CD14-positive monocyte (primary cell): Measurements from ENCODE around the gene KIFC3. TPM values are rescaled to one million over a fixed set of nuclear protein-coding genes. Genes with fewer than 3 reads are reported as not detected.

Experiments
- DNase-seq, 3 donors: peaks; one replicate each; pipeline ENCODE4 v3.0.0-alpha.2; 2011 to 2022
- H2AFZ ChIP-seq: 2 replicates; pipeline ENCODE4 v1.6.0; 2012; ENCODE audit warnings: mild to moderate bottlenecking, low read depth, low read length, inconsistent platforms; ENCODE audit not compliant: insufficient read depth, poor library complexity, severe bottlenecking
- H3K27ac ChIP-seq, 2 donors: 1 replicate in 1 of 2; 2 replicates in 1 of 2; pipeline ENCODE4 v1.5.1; 2012 to 2013; ENCODE audit warnings: low read length in 2 of 2, control low read depth in 1 of 2, inconsistent platforms in 1 of 2, low read depth in 1 of 2, mild to moderate bottlenecking in 1 of 2
- H3K27me3 ChIP-seq, 2 donors: one replicate each; pipeline versions ENCODE4 v1.6.0 to v1.6.1; 2011 to 2013; ENCODE audit warnings: low read length in 2 of 2; ENCODE audit not compliant: control insufficient read depth in 2 of 2, insufficient read depth in 2 of 2
- H3K36me3 ChIP-seq, 2 donors: replicated peaks in 1 of 2; 1 replicate in 1 of 2; 2 replicates in 1 of 2; pipeline versions ENCODE4 v1.5.1 to v1.6.1; 2012 to 2013; ENCODE audit warnings: low read length in 2 of 2, control low read depth in 1 of 2, inconsistent platforms in 1 of 2, mild to moderate bottlenecking in 1 of 2; ENCODE audit not compliant: insufficient read depth in 2 of 2, control insufficient read depth in 1 of 2
- H3K4me1 ChIP-seq, 2 donors: 1 replicate in 1 of 2; 2 replicates in 1 of 2; pipeline versions ENCODE4 v1.5.1 to v1.6.1; 2012 to 2013; ENCODE audit warnings: low read length in 2 of 2, control low read depth in 1 of 2, inconsistent platforms in 1 of 2, mild to moderate bottlenecking in 1 of 2, moderate library complexity in 1 of 2; ENCODE audit not compliant: insufficient read depth in 2 of 2, control insufficient read depth in 1 of 2
- H3K4me2 ChIP-seq: replicated peaks from 2 replicates; pipeline ENCODE3; 2012; ENCODE audit warnings: low read length, moderate library complexity, mild to moderate bottlenecking; ENCODE audit not compliant: poor library complexity, severe bottlenecking; ENCODE audit errors: extremely low read depth
- H3K4me3 ChIP-seq, 3 experiments: fragments of 200-600 bp in 1 of 3; sonication (generic) in 1 of 3; replicated peaks in 1 of 3; 1 replicate in 2 of 3; 2 replicates in 1 of 3; pipeline ENCODE4 v1.5.1; 2011 to 2013; ENCODE audit warnings: low read length in 3 of 3, mild to moderate bottlenecking in 3 of 3, control low read depth in 2 of 3, low read depth in 2 of 3, inconsistent platforms in 1 of 3, moderate library complexity in 1 of 3
- H3K79me2 ChIP-seq: 2 replicates; pipeline ENCODE4 v1.6.0; 2012; ENCODE audit warnings: mild to moderate bottlenecking, control low read depth, inconsistent platforms, low read length, moderate library complexity; ENCODE audit not compliant: insufficient read depth
- H3K9ac ChIP-seq: 2 replicates; pipeline ENCODE4 v1.6.0; 2017; ENCODE audit warnings: low read length, mild to moderate bottlenecking; ENCODE audit not compliant: insufficient read depth, poor library complexity, severe bottlenecking
- H3K9me3 ChIP-seq, 2 donors: replicated peaks in 1 of 2; 1 replicate in 1 of 2; 2 replicates in 1 of 2; pipeline versions ENCODE4 v1.5.1 to v1.6.1; 2012 to 2013; ENCODE audit warnings: low read length in 2 of 2, control low read depth in 1 of 2; ENCODE audit not compliant: control insufficient read depth in 1 of 2, insufficient read depth in 1 of 2
- H4K20me1 ChIP-seq: 2 replicates; pipeline ENCODE4 v1.6.0; 2012; ENCODE audit warnings: mild to moderate bottlenecking, low read length, control low read depth, moderate library complexity; ENCODE audit not compliant: insufficient read depth
- H3K27ac Mint-ChIP-seq, 7 donors: one replicate each; pipeline ENCODE4 v1.8.0; 2020; ENCODE audit warnings: mild to moderate bottlenecking in 7 of 7, mixed read lengths in 7 of 7, moderate library complexity in 6 of 7, inconsistent platforms in 2 of 7
- H3K27me3 Mint-ChIP-seq, 3 donors: one replicate each; pipeline ENCODE4 v1.8.0; 2021 to 2022; ENCODE audit warnings: low read depth in 3 of 3, mild to moderate bottlenecking in 3 of 3, mixed read lengths in 3 of 3, moderate library complexity in 3 of 3, inconsistent platforms in 1 of 3
- H3K36me3 Mint-ChIP-seq, 2 donors: one replicate each; pipeline ENCODE4 v1.8.0; 2020; ENCODE audit warnings: mixed read lengths in 2 of 2, inconsistent platforms in 1 of 2, mild to moderate bottlenecking in 1 of 2
- H3K4me1 Mint-ChIP-seq: one replicate; pipeline ENCODE4 v1.8.0; 2020; ENCODE audit warnings: mild to moderate bottlenecking, mixed read lengths
- H3K4me3 Mint-ChIP-seq, 2 donors: one replicate each; pipeline ENCODE4 v1.8.0; 2020; ENCODE audit warnings: mild to moderate bottlenecking in 2 of 2, mixed read lengths in 2 of 2, moderate library complexity in 1 of 2
- H3K9me3 Mint-ChIP-seq, 7 donors: one replicate each; pipeline ENCODE4 v1.8.0; 2020 to 2022; ENCODE audit warnings: mixed read lengths in 7 of 7, mild to moderate bottlenecking in 6 of 7, moderate library complexity in 6 of 7, inconsistent platforms in 2 of 7
- CTCF ChIP-seq: fragments of 200-600 bp; IDR thresholded peaks from one replicate; pipeline ENCODE4 v1.8.0; 2022; ENCODE audit warnings: antibody characterized with exemption, mild to moderate bottlenecking
- WGBS: methylation state at CpG from one replicate; pipeline ENCODE4 v1.1.5; 2013; ENCODE audit warnings: missing lambda C conversion rate; ENCODE audit not compliant: insufficient coverage; 5-methylcytosine and 5-hydroxymethylcytosine counted together
- intact Hi-C, 2 donors: fragments of 100-400 bp; cut with micrococcal nuclease; formaldehyde crosslinking; loops; one replicate each; pipeline versions ENCODE4 v1.15.0 to v1.15.1; 2023
- polyA plus RNA-seq, 3 donors: library from polyadenylated mRNA; depleted of rRNA in 1 of 3; unstranded in 2 of 3; stranded (reverse) in 1 of 3; fragments of 300-500 nt in 2 of 3; fragments of >200 nt in 1 of 3; fragmentation: Illumina TruSeq in 2 of 3; gene quantifications; 1 replicate in 2 of 3; 2 replicates in 1 of 3; pipeline ENCODE4 v1.2.3, GENCODE V29; 2012 to 2021

Gene KIFC3
- polyA plus RNA-seq, 3 donors, result 0.24 to 1.7 TPM; not detected in 1

- H3K79me2 ChIP-seq, result no peaks in the 10 kb centered on the region
- H2AFZ ChIP-seq, result no peak overlapping the region
- intact Hi-C loops, result no loop called here
- Mint-ChIP-seq H3K27ac (no peak overlapping the region), H3K36me3 (no peaks in the 10 kb centered on the region), H3K4me1 (no peaks in the 10 kb centered on the region), H3K27me3 (peaks cover 1 to 8% (median 5%) of the 10 kb centered on the region in 3 donors), H3K4me3 (no peak overlapping the region), H3K9me3 (no peaks in the 10 kb centered on the region)
- no peaks in the 10 kb centered on the region for H4K20me1 ChIP-seq
- DNase-seq, result no peak
- H3K36me3 ChIP-seq, result no peaks in the 10 kb centered on the region
- no peak overlapping the region for H3K9ac ChIP-seq
- 84% methylated on average over 10 of the region's 12 CpGs for WGBS
- H3K4me1 ChIP-seq, result no peaks in the 10 kb centered on the region
- H3K4me2 ChIP-seq, result no peak overlapping the region
- TF ChIP-seq CTCF, result no peak
- H3K4me3 ChIP-seq, result no peak overlapping the region
- no peak overlapping the region for H3K27ac ChIP-seq
- H3K9me3 ChIP-seq, result no peaks in the 10 kb centered on the region
- H3K27me3 ChIP-seq, result no peaks in the 10 kb centered on the region
Measured at GRCh38 chr16:57788951-57789350, 13.3 kb downstream of the KIFC3 start.

GRCh38 chr16:57788252-57788841 lies 13.9 kb downstream of the KIFC3 start:
- no peak overlapping the region for H3K9ac ChIP-seq
- no peak overlapping the region for H2AFZ ChIP-seq
- no peak overlapping the region for H3K4me2 ChIP-seq
- 90% methylated on average over 13 of the region's 17 CpGs for whole genome bisulfite sequencing
- H3K27me3 Mint-ChIP-seq, result peaks cover 1 to 8% (median 6%) of the 10 kb centered on the region in 3 donors
- no peak overlapping the region for H3K27ac Mint-ChIP-seq
- H3K9me3 Mint-ChIP-seq, result no peaks in the 10 kb centered on the region
- no peaks in the 10 kb centered on the region for H3K4me1 Mint-ChIP-seq
- H3K36me3 Mint-ChIP-seq, result no peaks in the 10 kb centered on the region
- H3K36me3 ChIP-seq, result no peaks in the 10 kb centered on the region
- H3K27ac ChIP-seq, result no peak overlapping the region
- no peak for DNase-seq
- no peak for TF ChIP-seq CTCF
- no peaks in the 10 kb centered on the region for H4K20me1 ChIP-seq
- H3K9me3 ChIP-seq, result no peaks in the 10 kb centered on the region
- H3K79me2 ChIP-seq, result no peaks in the 10 kb centered on the region
- H3K4me3 Mint-ChIP-seq, result no peak overlapping the region
- no peaks in the 10 kb centered on the region for H3K27me3 ChIP-seq
- H3K4me3 ChIP-seq, result no peak overlapping the region
- no peaks in the 10 kb centered on the region for H3K4me1 ChIP-seq
- intact Hi-C loops, result no loop called here
